ENCODE data around the gene GRP.

DNA sequence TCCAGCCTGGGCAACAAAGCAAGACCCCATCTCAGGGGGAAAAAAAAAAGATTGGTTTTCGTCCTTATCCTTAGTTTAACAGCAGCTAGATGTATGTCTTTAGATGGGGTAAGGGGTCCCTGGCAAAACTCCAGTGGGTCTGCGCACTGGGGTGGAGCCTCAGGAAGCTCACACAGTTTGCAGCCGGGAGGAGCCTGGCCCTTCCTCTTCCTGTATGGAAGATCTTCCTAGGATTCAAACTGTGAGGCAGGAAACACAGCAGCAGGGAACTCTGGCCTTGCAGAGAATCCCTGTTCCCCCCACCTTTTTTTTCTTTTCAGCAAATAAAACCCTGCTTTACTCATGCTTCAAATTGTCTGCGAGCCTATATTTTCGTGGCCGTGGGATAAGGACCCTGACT, 12.5 kb upstream of the GRP start:
- TF ChIP-seq CTCF (IDR thresholded peaks at IDR 0.05), result no peak
- TF ChIP-seq POLR2A (IDR thresholded peaks at IDR 0.05), result no peak
